ENCODE data around the gene XKR3. TPM values are rescaled to one million over a fixed set of nuclear protein-coding genes. Genes with fewer than 3 reads are reported as not detected.

Gene XKR3
- total RNA-seq, 1 experiment from 2014 or later, result not detected

DNA sequence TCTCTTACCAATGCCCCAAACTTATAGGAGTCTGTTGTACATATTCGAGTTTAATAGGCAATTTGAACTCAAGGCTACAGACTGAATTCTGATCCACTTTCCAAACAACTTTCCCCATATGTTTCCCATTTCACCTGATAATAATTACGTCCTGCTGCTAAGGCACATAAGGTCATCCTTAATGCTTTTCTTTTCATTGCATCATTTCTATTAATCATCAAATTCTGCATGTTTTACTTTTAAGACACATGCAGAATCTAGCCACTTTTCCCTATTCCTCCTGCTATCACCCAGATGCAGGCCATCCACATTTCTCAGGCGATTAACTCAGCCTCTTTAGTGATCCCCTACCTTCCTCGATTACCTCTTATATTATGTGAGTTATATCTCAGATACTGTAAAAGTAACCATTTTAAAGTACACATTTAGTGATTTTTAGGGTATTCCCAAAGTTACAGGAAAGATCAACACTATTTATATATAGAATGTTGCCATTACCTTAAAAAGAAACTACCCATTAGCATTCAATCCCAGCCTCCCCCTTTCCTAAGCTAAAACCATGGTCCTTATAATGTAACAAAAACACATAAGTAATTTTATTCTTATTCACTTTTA, 14.9 kb downstream of the XKR3 start:
- intact Hi-C loops (cut with micrococcal nuclease; ENCODE audit: unreplicated experiment), result no loop called here
- Mint-ChIP-seq H3K4me3 (ENCODE audit: low read depth, unreplicated experiment) (no peak overlapping the region), H3K4me1 (ENCODE audit: low read depth, unreplicated experiment) (no peaks in the 10 kb centered on the region), H3K27ac (ENCODE audit: unreplicated experiment) (no peak overlapping the region), H3K9me3 (ENCODE audit: low read depth, unreplicated experiment) (peaks cover 17% of the 10 kb centered on the region), H3K36me3 (ENCODE audit: insufficient read depth, unreplicated experiment) (no peaks in the 10 kb centered on the region), H3K27me3 (ENCODE audit: unreplicated experiment) (no peaks in the 10 kb centered on the region)
- no peak for TF ChIP-seq CTCF (IDR thresholded peaks at IDR 0.05; ENCODE audit: unreplicated experiment)
- CTCF ChIA-PET, result no interaction called here
- no peak for DNase-seq
- BruUV-seq (replicated peaks), result no TSS peak

GRCh38 chr22:16808744-16809143, 16.5 kb downstream of the XKR3 start:
- no peak for DNase-seq
- no TSS peak for BruUV-seq (replicated peaks)
- CTCF ChIA-PET, result no interaction called here
- Mint-ChIP-seq H3K27me3 (ENCODE audit: unreplicated experiment) (no peaks in the 10 kb centered on the region), H3K36me3 (ENCODE audit: insufficient read depth, unreplicated experiment) (no peaks in the 10 kb centered on the region), H3K4me3 (ENCODE audit: low read depth, unreplicated experiment) (no peak overlapping the region), H3K4me1 (ENCODE audit: low read depth, unreplicated experiment) (no peaks in the 10 kb centered on the region), H3K9me3 (ENCODE audit: low read depth, unreplicated experiment) (peaks cover 19% of the 10 kb centered on the region), H3K27ac (ENCODE audit: unreplicated experiment) (no peak overlapping the region)
- intact Hi-C loops (cut with micrococcal nuclease; ENCODE audit: unreplicated experiment), result no loop called here
- no peak for TF ChIP-seq CTCF (IDR thresholded peaks at IDR 0.05; ENCODE audit: unreplicated experiment)

- DNase-seq, result no peak
- BruUV-seq (replicated peaks), result no TSS peak
- CTCF ChIA-PET, result no interaction called here
- Mint-ChIP-seq H3K27ac (ENCODE audit: unreplicated experiment) (no peak overlapping the region), H3K9me3 (ENCODE audit: low read depth, unreplicated experiment) (peaks cover 23% of the 10 kb centered on the region), H3K4me1 (ENCODE audit: low read depth, unreplicated experiment) (no peaks in the 10 kb centered on the region), H3K4me3 (ENCODE audit: low read depth, unreplicated experiment) (no peak overlapping the region), H3K27me3 (ENCODE audit: unreplicated experiment) (no peaks in the 10 kb centered on the region), H3K36me3 (ENCODE audit: insufficient read depth, unreplicated experiment) (no peaks in the 10 kb centered on the region)
- intact Hi-C loops (cut with micrococcal nuclease; ENCODE audit: unreplicated experiment), result no loop called here
- TF ChIP-seq CTCF (IDR thresholded peaks at IDR 0.05; ENCODE audit: unreplicated experiment), result no peak
These were observed 18.1 kb downstream of the XKR3 start for GRCh38 chr22:16807109-16807508.

DNA sequence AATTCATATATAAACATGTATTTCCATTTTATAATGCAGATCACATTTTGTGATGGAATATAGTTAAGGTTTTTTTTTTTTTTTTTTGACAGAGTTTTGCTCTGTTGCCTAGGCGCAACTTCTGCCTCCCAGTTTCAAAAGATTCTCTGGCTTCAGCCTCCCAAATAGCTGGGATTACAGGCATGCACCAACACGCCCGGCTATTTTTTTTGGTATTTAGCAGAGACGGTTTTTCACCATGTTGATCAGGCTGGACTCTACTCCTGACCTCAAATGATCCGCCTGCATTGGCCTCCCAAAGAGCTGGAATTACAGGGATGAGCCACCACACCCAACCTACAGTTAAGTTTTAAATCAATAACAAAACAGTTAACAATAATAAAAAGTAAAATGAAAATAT, 18.8 kb downstream of the XKR3 start:
- no TSS peak for BruUV-seq (replicated peaks)
- no peak for TF ChIP-seq CTCF (IDR thresholded peaks at IDR 0.05; ENCODE audit: unreplicated experiment)
- Mint-ChIP-seq H3K4me1 (ENCODE audit: low read depth, unreplicated experiment) (no peaks in the 10 kb centered on the region), H3K4me3 (ENCODE audit: low read depth, unreplicated experiment) (no peak overlapping the region), H3K9me3 (ENCODE audit: low read depth, unreplicated experiment) (peaks cover 25% of the 10 kb centered on the region), H3K27ac (ENCODE audit: unreplicated experiment) (no peak overlapping the region), H3K27me3 (ENCODE audit: unreplicated experiment) (no peaks in the 10 kb centered on the region), H3K36me3 (ENCODE audit: insufficient read depth, unreplicated experiment) (no peaks in the 10 kb centered on the region)
- intact Hi-C loops (cut with micrococcal nuclease; ENCODE audit: unreplicated experiment), result no loop called here
- no peak for DNase-seq
- CTCF ChIA-PET, result no interaction called here
